Transverse colon (tissue), 4 donors: Measurements from ENCODE around the gene UBR3.
"Not testable (repeated sequence)": the region's sequence is repeated elsewhere in the genome, so short reads cannot be mapped to it uniquely, and the experiment has no call there.

Experiments
- CTCF ChIP-seq, 5 experiments: fragments of 200-600 bp in 3 of 5; fragments of 450-650 bp in 2 of 5; sonication (generic) in 3 of 5; IDR thresholded peaks; 1 replicate in 2 of 5; 2 replicates in 3 of 5; pipeline ENCODE4 v1.5.1; 2016 to 2017; ENCODE audit warnings: antibody characterized with exemption in 5 of 5, inconsistent platforms in 3 of 5, mild to moderate bottlenecking in 2 of 5, moderate library complexity in 1 of 5
- POLR2A ChIP-seq: fragments of 450-650 bp; IDR thresholded peaks from one replicate; pipeline ENCODE4 v1.6.1; 2016; ENCODE audit warnings: antibody characterized with exemption, mild to moderate bottlenecking, moderate library complexity
- POLR2AphosphoS5 ChIP-seq, 3 donors: sonication (generic); formaldehyde crosslinking; IDR thresholded peaks; one replicate each; pipeline ENCODE4 v1.6.1; 2016; ENCODE audit warnings: antibody characterized with exemption in 3 of 3

GRCh38 chr2:169817369-169817768 lies 9.9 kb upstream of the UBR3 start:
- TF ChIP-seq CTCF (IDR thresholded peaks at IDR 0.05); POLR2A; POLR2AphosphoS5 (IDR thresholded peaks at IDR 0.05): not testable (repeated sequence)
